NCI-H510A treated with DMSO at 0.1 percent for 48 hours (cell line): ENCODE data around the gene MYOG.

Source experiments
- DNase-seq: peaks from one replicate; lab custom pipeline; 2025; lab: John Stamatoyannopoulos, UW

MYOG gene

DNA sequence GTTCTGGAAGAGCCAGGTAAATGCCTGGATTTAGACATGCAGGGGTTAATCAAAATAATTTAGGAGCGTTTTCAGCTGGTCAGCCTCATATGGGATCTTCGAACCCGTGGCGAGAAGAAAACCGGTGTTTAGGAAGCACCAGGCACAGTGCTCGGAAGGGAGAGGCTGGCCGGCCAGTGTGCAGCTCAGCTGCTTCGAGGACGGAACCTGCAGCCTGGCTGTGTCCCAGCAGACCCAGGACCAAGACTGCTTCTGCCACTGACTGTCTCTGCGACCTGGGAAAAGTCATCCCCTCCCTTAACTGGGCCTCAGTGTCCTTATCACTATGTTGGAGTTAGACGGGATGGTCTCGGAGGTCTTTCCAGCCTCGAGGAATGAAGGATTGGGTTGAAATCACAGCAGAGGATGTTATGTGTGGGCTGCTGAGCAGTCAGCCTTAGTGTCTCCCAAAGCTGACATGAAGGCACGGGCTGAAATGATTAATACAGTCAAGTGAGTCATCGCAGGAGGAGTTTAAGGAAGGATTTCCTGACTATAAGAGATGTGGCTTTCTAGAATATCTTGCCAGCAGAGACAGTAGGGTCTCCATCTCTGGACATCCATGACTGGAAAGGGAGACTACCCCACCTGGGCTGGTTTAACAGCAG is 38.7 kb downstream of the MYOG start:
- no peak for DNase-seq

- no peak for DNase-seq
These were observed 39.8 kb downstream of the MYOG start for GRCh38 chr1:203045821-203046594.

- DNase-seq = no peak
These were observed 40.5 kb downstream of the MYOG start for GRCh38 chr1:203045336-203045735.

DNA sequence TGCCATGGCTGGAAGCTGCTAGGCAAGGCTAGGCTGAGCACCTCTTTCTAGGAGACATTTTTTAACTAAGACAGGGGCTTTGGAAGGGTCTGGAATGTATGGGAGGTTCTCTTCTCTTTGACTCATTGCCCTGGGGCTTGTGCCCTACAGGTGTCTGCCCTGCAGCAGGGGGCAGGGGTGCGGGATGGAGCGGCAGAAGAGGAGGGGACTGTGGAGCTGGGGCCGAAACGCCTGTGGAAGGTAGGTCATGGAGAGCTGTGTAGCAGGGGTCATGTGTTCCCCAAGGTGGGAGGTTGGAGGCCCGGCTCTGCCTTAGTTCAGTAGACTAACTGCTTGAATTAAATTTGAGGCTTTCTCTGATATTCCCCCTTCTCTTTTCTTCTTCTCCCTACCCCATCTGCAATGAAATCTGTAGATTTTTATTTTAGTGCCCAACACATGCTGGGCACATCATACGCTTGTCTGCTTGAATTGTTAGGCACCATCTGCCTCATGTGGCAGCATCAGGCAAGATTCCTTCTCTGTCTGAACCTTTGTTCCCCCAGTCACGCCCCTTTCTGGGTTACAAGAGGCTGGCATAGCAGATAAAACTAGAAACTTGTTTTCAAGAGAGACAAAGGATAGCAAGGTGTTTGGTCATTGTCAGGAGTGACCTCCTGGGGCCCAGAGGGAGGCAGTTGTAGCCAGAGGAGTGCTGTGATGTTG is 41.1 kb downstream of the MYOG start:
- no peak for DNase-seq

- no peak for DNase-seq
These were observed 41.8 kb downstream of the MYOG start for GRCh38 chr1:203043830-203044545.

DNA sequence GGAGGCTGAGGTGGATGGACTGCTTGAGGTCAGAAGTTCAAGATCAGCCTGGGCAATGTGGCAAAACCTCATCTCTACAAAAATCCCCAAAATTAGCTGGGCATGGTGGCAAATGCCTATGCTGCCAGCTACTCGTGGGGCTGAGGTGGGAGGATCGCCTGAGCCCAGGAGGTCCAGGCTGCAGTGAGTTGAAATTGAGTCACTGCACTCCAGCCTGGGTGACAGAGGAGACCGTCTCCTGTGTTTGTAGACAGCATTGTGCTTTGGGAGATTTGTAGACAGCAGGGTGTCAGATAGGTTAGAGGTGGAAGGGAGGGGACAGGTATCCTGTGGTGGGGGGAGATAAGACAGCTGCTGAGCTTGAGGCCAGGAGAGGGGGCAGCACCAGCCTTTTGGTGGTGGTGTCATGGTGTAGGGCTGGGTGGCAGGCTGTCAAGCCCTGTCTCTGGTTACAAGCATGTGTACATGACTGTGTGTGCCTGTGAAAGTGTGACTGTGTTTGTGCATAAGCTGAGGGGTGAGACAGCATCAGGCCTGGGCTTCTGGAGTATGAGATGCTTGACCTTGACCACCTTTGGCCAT is 44.4 kb downstream of the MYOG start:
- no peak for DNase-seq

DNA sequence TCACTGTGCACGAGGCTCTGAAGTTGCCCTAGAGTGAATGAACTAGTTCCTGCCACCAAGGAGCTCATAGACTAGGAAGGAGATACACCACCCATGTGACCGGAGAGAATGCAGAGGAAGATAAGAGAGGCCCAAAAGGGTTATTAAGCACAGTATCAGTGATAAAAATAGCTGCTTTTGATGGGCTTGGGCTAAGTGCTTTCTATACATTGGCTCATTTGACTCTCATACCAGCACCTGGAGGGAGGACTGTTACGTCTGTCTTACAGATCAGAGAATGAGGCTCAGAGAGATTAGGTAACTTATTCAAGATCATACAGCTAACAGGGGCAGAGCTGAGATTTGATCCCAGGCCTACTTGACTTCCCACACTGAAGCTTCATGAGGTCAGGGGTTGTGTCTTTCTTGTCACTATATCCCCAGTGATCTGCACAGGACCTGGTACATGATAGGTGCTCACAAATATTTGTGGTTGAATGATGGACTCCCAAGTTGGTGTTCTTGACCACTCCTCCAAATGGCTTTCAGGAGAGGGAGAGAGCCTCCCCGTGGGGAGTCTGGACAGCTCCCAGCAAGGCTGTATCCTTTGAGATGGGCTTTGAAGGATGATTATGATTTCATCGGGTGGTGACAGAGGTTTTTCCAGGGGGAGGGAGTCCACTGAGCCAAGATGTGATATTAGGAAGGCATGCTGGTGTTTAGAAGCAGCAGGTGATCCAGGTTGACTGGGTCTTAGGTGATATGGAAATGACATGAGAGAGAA is 45.1 kb downstream of the MYOG start:
- no peak for DNase-seq

- DNase-seq = no peak
These were observed 46.0 kb downstream of the MYOG start for GRCh38 chr1:203039609-203040512.

GRCh38 chr1:203038891-203039608 is 46.8 kb downstream of the MYOG start:
- DNase-seq = peak; percentile 75

DNA sequence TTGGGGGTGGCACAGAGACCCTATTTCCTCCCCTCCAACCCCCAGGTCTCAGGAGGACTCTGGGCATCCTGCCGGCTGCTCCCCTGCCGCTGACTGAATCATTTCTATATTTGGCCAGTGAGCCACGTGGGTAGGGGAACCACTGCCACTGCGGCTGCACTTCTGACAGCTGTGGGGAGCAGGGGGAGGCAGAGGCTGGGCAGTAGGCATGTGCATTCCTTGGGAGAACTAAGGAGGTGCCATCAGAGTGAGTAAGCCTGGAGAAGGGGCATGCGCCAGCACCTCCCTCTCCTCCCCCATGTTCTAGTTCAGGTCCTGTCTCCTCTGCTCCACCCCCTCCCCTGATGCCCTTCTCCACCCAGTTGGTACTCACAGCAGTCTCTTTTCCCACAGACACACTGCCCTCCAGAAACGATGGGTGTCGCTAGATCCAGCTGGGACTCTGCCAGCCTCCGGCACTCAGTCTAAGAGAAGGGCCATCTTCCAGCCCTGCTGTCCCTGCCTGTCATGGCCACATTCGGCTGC is 47.5 kb downstream of the MYOG start:
- no peak for DNase-seq

DNA sequence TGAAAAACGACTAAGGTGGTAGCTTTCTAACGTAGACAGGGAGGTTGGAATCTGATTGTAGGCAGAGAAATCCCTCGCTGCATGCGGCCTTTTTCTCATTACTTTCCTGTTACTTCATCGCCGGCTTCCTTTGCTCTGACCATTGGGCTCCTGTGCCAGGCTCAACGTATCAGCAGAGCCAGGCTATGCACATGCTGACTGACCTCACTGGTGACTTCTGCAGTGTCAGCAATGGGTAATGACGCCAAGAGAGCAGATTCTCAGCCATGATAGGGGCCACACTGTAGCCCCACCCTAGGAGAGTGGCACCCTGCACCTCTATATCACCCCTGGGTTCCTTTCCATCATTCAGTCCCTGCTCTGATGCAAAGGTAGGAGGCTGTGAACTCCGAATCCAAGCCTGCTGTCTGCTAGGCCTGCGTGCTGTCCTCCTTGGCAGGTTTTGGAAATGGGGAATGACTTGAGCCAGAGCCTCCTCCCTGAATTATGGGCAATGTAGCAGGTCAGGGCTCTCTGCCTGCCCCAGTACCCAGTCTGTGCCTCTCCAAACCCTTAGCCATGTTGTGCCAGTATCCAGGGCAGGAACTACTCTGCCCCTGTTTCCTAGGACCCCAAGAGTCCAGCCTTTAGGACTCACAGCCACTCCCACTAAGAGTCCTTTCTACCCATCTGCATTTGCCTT is 48.2 kb downstream of the MYOG start:
- DNase-seq = no peak

- DNase-seq = no peak
These were observed 49.3 kb downstream of the MYOG start for GRCh38 chr1:203036537-203036936.

DNA sequence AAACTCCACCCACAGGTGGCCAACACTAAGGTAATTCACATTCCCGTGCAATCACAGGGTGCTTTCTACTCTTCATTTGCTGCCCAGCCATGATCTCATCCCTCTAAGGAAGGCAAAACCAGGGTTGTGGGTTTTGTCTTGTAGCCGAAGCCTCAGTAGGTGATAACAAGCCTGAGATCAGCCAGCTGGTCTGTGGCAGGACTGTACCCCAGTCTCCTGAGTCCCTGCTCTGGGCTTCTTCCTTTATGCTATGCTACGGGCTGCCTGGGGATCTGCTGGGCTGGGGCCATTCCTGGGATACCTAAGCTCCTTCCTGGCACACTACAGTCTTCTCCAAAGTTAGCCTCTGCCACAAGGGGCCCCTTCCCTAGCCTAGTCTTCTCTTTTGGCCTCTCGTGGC is 49.7 kb downstream of the MYOG start:
- no peak for DNase-seq

DNA sequence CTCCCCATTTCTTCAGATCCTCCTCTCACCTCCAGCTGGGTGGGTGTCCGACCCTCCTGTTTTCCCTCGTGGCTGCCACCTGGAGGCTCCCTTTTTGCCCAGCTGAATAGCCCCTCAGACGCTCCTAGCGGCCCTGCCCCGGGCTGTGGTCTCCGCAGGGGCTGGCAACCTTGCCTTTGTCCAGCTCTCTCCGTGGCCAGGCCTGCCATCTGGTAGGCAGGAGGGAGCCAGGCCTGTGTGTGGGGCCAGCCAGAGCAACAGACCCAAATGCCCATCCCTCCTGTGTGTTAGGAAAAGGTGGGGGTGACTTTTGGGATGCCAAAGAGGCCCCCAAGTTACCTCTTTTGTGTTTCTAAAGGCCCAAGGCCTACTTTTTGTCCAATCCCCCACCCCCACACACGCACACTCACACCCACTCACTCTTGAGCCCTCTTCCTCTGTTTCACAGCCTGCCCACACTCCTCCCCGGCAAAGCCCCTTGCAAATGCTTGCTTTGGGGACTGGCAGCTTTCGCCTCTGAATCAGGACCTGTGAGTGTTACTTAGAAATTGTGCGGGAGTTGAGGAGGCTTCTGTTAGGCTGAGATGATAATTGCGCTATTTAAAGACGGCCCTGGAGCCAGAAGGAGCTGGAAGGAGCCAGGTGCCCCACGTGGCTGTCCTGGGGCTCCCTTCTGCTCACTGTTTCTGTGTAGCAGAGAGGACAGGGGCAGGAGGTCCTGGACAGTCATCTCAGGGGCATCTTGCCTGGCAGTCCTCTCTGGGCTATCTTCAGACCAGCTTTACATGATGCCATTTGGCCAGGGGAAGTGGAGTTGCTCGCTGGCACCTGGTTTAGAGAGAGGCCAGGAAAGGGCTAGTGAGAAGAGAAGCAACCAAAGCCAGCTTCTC is 50.5 kb downstream of the MYOG start:
- no peak for DNase-seq

GRCh38 chr1:203034422-203035110 is 51.2 kb downstream of the MYOG start:
- no peak for DNase-seq

DNA sequence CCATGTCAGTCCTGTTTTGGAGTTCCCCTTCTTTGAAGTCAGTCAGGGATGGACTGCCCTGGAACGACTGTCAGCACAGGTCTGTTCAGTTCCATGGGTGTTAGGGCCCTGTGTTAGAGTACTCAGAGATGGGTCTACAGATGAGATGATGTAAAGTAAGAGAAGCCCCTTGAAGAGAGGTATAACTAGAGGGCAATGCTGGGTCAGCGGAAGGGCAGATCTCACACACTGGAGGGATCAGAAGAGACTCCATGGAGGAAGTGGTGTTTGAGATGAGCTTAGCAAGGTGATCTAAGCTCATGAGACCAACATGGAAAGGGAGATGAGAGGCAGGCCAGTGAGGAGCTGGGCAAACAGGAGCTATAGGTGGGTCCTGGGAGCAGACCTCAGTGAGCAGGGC is 51.9 kb downstream of the MYOG start:
- no peak for DNase-seq

DNA sequence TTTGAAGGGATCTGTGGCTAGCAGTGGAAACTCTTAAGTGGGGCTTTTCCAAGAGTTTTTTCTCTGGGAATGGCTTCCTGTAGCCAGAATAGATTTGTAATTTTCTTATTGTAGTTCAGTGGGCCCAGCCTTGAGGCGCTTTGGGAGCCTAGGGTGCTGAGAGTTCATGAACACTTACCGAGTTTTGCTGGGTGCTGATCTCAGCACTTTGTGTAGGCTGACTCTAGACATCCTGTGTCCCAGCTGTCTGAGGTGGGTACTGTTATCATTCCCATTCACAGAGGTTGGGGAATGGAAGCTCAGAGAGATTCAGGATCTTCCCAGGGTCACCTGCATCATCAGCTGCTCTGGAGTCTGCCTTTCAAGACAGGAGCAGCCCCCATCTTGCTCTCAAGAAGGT is 52.5 kb downstream of the MYOG start:
- no peak for DNase-seq
